HCT116 (cell line): ENCODE data around the gene RNU1-4.
"Not testable (repeated sequence)": the region's sequence is repeated elsewhere in the genome, so short reads cannot be mapped to it uniquely, and the experiment has no call there.

ENCODE experiments used
- CEBPB ChIP-seq: IDR thresholded peaks from 2 replicates; pipeline ENCODE4 v1.6.1; 2012; ENCODE audit warnings: low read depth
- CTCF ChIP-seq, 3 experiments: fragments of 200-600 bp in 1 of 3; sonication (generic) in 1 of 3; IDR thresholded peaks in 2 of 3; conservative IDR thresholded peaks in 1 of 3; 2 replicates each; pipeline ENCODE4 v1.5.1; 2012 to 2017; ENCODE audit warnings: low read depth in 2 of 3, low read length in 2 of 3, antibody characterized with exemption in 1 of 3, borderline replicate concordance in 1 of 3, control low read depth in 1 of 3, mild to moderate bottlenecking in 1 of 3, mixed read lengths in 1 of 3, mixed run types in 1 of 3, moderate library complexity in 1 of 3; ENCODE audit not compliant: insufficient read depth in 1 of 3
- EGR1 ChIP-seq: IDR thresholded peaks from 2 replicates; pipeline ENCODE4 v1.6.1; 2012; ENCODE audit warnings: low read depth
- EZH2 ChIP-seq: fragments of 200-600 bp; sonication (generic); IDR thresholded peaks from 2 replicates; pipeline ENCODE4 v1.6.1; 2017; ENCODE audit warnings: antibody characterized with exemption, mixed run types
- EZH2phosphoT487 ChIP-seq: fragments of 200-600 bp; IDR thresholded peaks from 2 replicates; pipeline ENCODE4 v1.6.1; 2018; ENCODE audit warnings: antibody characterized with exemption, borderline replicate concordance
- JUND ChIP-seq: IDR thresholded peaks from 2 replicates; pipeline ENCODE4 v1.6.1; 2012
- POLR2A ChIP-seq: IDR thresholded peaks from 2 replicates; pipeline ENCODE4 v1.7.0; 2011; ENCODE audit warnings: borderline replicate concordance; ENCODE audit not compliant: insufficient read depth, insufficient read length; ENCODE audit errors: extremely low read depth
- POLR2AphosphoS5 ChIP-seq: IDR thresholded peaks from 2 replicates; pipeline ENCODE4 v1.6.1; 2011; ENCODE audit warnings: mild to moderate bottlenecking, low read depth, low read length, moderate library complexity
- RAD21 ChIP-seq: IDR thresholded peaks from 2 replicates; pipeline ENCODE4 v1.6.1; 2012; ENCODE audit warnings: low read depth, mild to moderate bottlenecking
- REST ChIP-seq: IDR thresholded peaks from 2 replicates; pipeline ENCODE4 v1.6.1; 2012; ENCODE audit warnings: low read depth
- SP1 ChIP-seq: IDR thresholded peaks from 2 replicates; pipeline ENCODE4 v1.6.1; 2012; ENCODE audit warnings: low read depth

- not testable (repeated sequence) for TF ChIP-seq CTCF (IDR thresholded peaks at IDR 0.05 in 2 of 3, conservative IDR thresholded peaks at IDR 0.05 in 1 of 3; ENCODE audit: borderline replicate concordance in 1 of 3, insufficient read depth in 1 of 3, low read depth in 2 of 3, low read length in 2 of 3); RAD21; EZH2; JUND; REST; CEBPB; POLR2AphosphoS5; POLR2A; EZH2phosphoT487; SP1; EGR1
Measured at GRCh38 chr1:16741230-16741629, 914 bp downstream of the RNU1-4 start.
